ENCODE measurements around the gene AAK1.

GRCh38 chr2:69495008-69495407 lies 148.5 kb downstream of the AAK1 start:
- TF ChIP-seq, protein P1, sequence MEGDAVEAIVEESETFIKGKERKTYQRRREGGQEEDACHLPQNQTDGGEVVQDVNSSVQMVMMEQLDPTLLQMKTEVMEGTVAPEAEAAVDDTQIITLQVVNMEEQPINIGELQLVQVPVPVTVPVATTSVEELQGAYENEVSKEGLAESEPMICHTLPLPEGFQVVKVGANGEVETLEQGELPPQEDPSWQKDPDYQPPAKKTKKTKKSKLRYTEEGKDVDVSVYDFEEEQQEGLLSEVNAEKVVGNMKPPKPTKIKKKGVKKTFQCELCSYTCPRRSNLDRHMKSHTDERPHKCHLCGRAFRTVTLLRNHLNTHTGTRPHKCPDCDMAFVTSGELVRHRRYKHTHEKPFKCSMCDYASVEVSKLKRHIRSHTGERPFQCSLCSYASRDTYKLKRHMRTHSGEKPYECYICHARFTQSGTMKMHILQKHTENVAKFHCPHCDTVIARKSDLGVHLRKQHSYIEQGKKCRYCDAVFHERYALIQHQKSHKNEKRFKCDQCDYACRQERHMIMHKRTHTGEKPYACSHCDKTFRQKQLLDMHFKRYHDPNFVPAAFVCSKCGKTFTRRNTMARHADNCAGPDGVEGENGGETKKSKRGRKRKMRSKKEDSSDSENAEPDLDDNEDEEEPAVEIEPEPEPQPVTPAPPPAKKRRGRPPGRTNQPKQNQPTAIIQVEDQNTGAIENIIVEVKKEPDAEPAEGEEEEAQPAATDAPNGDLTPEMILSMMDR (IDR thresholded peaks at IDR 0.05): no peak
- TF ChIP-seq EZH2 (IDR thresholded peaks at IDR 0.05): no peak

Data from neural progenitor cell (in vitro differentiated cells).